Hematopoietic multipotent progenitor cell treated with erythropoietin and hydrocortisone succinate and interleukin-3 and kit ligand, for 6 days (in vitro differentiated cells): ENCODE results near the gene ZNF853.
"Not testable (repeated sequence)": the region's sequence is repeated elsewhere in the genome, so short reads cannot be mapped to it uniquely, and the experiment has no call there.

Experiments
- DNase-seq: peaks from one replicate; pipeline ENCODE4 v3.0.0-alpha.2; 2015

The ZNF853 gene

GRCh38 chr7:6606866-6607583, 8.4 kb upstream of the ZNF853 start:
- DNase-seq, result no peak

GRCh38 chr7:6607651-6608051, 7.8 kb upstream of the ZNF853 start:
- no peak for DNase-seq

- no peak for DNase-seq
Measured at GRCh38 chr7:6608081-6608480, 7.3 kb upstream of the ZNF853 start.

- no peak for DNase-seq
Measured at GRCh38 chr7:6608794-6609193, 6.6 kb upstream of the ZNF853 start.

- DNase-seq, result no peak
Measured at GRCh38 chr7:6612819-6613218, 2.6 kb upstream of the ZNF853 start.

- no peak for DNase-seq
Measured at GRCh38 chr7:6613706-6614105, 1.7 kb upstream of the ZNF853 start.

- DNase-seq, result no peak
Measured at GRCh38 chr7:6615723-6616555, 529 bp downstream of the ZNF853 start.

GRCh38 chr7:6616854-6617643, 1.6 kb downstream of the ZNF853 start:
- no peak for DNase-seq

GRCh38 chr7:6618621-6619020, 3.2 kb downstream of the ZNF853 start:
- no peak for DNase-seq

- DNase-seq, result no peak
Measured at GRCh38 chr7:6619961-6620360, 4.6 kb downstream of the ZNF853 start.

- no peak for DNase-seq
Measured at GRCh38 chr7:6621195-6622133, 6.1 kb downstream of the ZNF853 start.

- DNase-seq, result no peak
Measured at GRCh38 chr7:6622134-6622710, 6.8 kb downstream of the ZNF853 start.

GRCh38 chr7:6623589-6624245, 8.3 kb downstream of the ZNF853 start:
- DNase-seq, result no peak

- no peak for DNase-seq
Measured at GRCh38 chr7:6624246-6624611, 8.8 kb downstream of the ZNF853 start.

GRCh38 chr7:6628045-6628444, 12.6 kb downstream of the ZNF853 start:
- DNase-seq, result no peak

GRCh38 chr7:6630007-6630849, 14.8 kb downstream of the ZNF853 start:
- no peak for DNase-seq

- DNase-seq, result no peak
Measured at GRCh38 chr7:6631605-6632004, 16.2 kb downstream of the ZNF853 start.

- DNase-seq, result no peak
Measured at GRCh38 chr7:6634021-6634420, 18.6 kb downstream of the ZNF853 start.

GRCh38 chr7:6634971-6635370, 19.6 kb downstream of the ZNF853 start:
- not testable (repeated sequence) for DNase-seq

GRCh38 chr7:6636741-6637543, 21.5 kb downstream of the ZNF853 start, which contains the start of gene ZNF316:
ZNF316 (plus strand) TSS chr7:6637318; CDS start chr7:6642410, 5,092 bp downstream.
- peak; percentile 56 for DNase-seq
